HUES48 (cell line): ENCODE results near the gene LUC7L2.
A peak's percentile ranks its signal among the peaks of the same experiment; 100 is the strongest.
"Not testable (repeated sequence)": the region's sequence is repeated elsewhere in the genome, so short reads cannot be mapped to it uniquely, and the experiment has no call there.

Source experiments
- H3K27ac ChIP-seq: one replicate; pipeline ENCODE4 v1.7.0; 2013; ENCODE audit warnings: low read depth, low read length, inconsistent platforms
- H3K27me3 ChIP-seq: 2 replicates; pipeline ENCODE4 v1.6.1; 2013; ENCODE audit warnings: mild to moderate bottlenecking, low read length; ENCODE audit not compliant: control insufficient read depth, insufficient read depth
- H3K36me3 ChIP-seq: 2 replicates; pipeline ENCODE4 v1.6.1; 2013; ENCODE audit warnings: low read length; ENCODE audit not compliant: control insufficient read depth, insufficient read depth
- H3K4me1 ChIP-seq: 2 replicates; pipeline ENCODE4 v1.6.1; 2013; ENCODE audit warnings: mild to moderate bottlenecking, low read length; ENCODE audit not compliant: control insufficient read depth, insufficient read depth
- H3K4me3 ChIP-seq: 2 replicates; pipeline ENCODE4 v1.5.1; 2013; ENCODE audit warnings: mild to moderate bottlenecking, low read depth, low read length
- H3K9ac ChIP-seq: 2 replicates; pipeline ENCODE4 v1.6.1; 2013; ENCODE audit warnings: mild to moderate bottlenecking, low read depth, low read length, moderate library complexity
- H3K9me3 ChIP-seq: 2 replicates; pipeline ENCODE4 v1.6.1; 2013; ENCODE audit warnings: low read length; ENCODE audit not compliant: control insufficient read depth, insufficient read depth

The LUC7L2 gene

GRCh38 chr7:139426258-139427028, 66.7 kb downstream of the LUC7L2 start:
- no peak overlapping the region for H3K9ac ChIP-seq
- no peak overlapping the region for H3K27ac ChIP-seq
- no peaks in the 10 kb centered on the region for H3K9me3 ChIP-seq
- H3K27me3 ChIP-seq = no peaks in the 10 kb centered on the region
- H3K4me3 ChIP-seq = no peak overlapping the region
- H3K36me3 ChIP-seq = peaks cover 29% of the 10 kb centered on the region
- no peaks in the 10 kb centered on the region for H3K4me1 ChIP-seq

- Histone ChIP-seq H3K36me3 (peaks cover 23% of the 10 kb centered on the region), H3K4me1 (no peaks in the 10 kb centered on the region), H3K9me3 (no peaks in the 10 kb centered on the region), H3K9ac (no peak overlapping the region), H3K27ac (no peak overlapping the region), H3K27me3 (no peaks in the 10 kb centered on the region), H3K4me3 (no peak overlapping the region)
Observed at GRCh38 chr7:139427029-139427420, 67.3 kb downstream of the LUC7L2 start.

GRCh38 chr7:139427788-139428187, 68.1 kb downstream of the LUC7L2 start:
- Histone ChIP-seq H3K27ac (no peak overlapping the region), H3K9ac (no peak overlapping the region), H3K4me3 (no peak overlapping the region), H3K4me1 (no peaks in the 10 kb centered on the region), H3K36me3 (peaks cover 16% of the 10 kb centered on the region), H3K9me3 (no peaks in the 10 kb centered on the region), H3K27me3 (no peaks in the 10 kb centered on the region)

- not testable (repeated sequence) for H3K4me1 ChIP-seq, H3K9ac ChIP-seq, H3K27me3 ChIP-seq, H3K4me3 ChIP-seq, H3K9me3 ChIP-seq, H3K36me3 ChIP-seq
- H3K27ac ChIP-seq = peak overlapping the region; percentile 32
Observed at GRCh38 chr7:139429735-139430134, 70.0 kb downstream of the LUC7L2 start.

- peaks cover 5% of the 10 kb centered on the region for H3K4me1 ChIP-seq
- H3K36me3 ChIP-seq = no peaks in the 10 kb centered on the region
- no peak overlapping the region for H3K9ac ChIP-seq
- H3K4me3 ChIP-seq = no peak overlapping the region
- H3K9me3 ChIP-seq = no peaks in the 10 kb centered on the region
- H3K27ac ChIP-seq = no peak overlapping the region
- no peaks in the 10 kb centered on the region for H3K27me3 ChIP-seq
Observed at GRCh38 chr7:139430443-139430842, 70.7 kb downstream of the LUC7L2 start.

- no peaks in the 10 kb centered on the region for H3K9me3 ChIP-seq
- H3K36me3 ChIP-seq = no peaks in the 10 kb centered on the region
- no peaks in the 10 kb centered on the region for H3K27me3 ChIP-seq
- no peak overlapping the region for H3K9ac ChIP-seq
- H3K4me3 ChIP-seq = no peak overlapping the region
- H3K27ac ChIP-seq = no peak overlapping the region
- H3K4me1 ChIP-seq = peaks cover 5% of the 10 kb centered on the region
Observed at GRCh38 chr7:139431010-139431409, 71.3 kb downstream of the LUC7L2 start.

GRCh38 chr7:139431459-139431858, 71.8 kb downstream of the LUC7L2 start:
- Histone ChIP-seq H3K9ac (no peak overlapping the region), H3K27me3 (no peaks in the 10 kb centered on the region), H3K4me1 (peaks cover 5% of the 10 kb centered on the region), H3K4me3 (no peak overlapping the region), H3K9me3 (no peaks in the 10 kb centered on the region), H3K27ac (no peak overlapping the region), H3K36me3 (no peaks in the 10 kb centered on the region)

GRCh38 chr7:139436806-139437205, 77.1 kb downstream of the LUC7L2 start:
- no peak overlapping the region for H3K27ac ChIP-seq
- peaks cover 5% of the 10 kb centered on the region for H3K4me1 ChIP-seq
- no peaks in the 10 kb centered on the region for H3K9me3 ChIP-seq
- no peaks in the 10 kb centered on the region for H3K36me3 ChIP-seq
- no peak overlapping the region for H3K9ac ChIP-seq
- H3K27me3 ChIP-seq = no peaks in the 10 kb centered on the region
- no peak overlapping the region for H3K4me3 ChIP-seq

GRCh38 chr7:139439375-139439774, 79.7 kb downstream of the LUC7L2 start:
- H3K27me3 ChIP-seq = no peaks in the 10 kb centered on the region

GRCh38 chr7:139441961-139442360, 82.3 kb downstream of the LUC7L2 start:
- Histone ChIP-seq H3K9me3 (no peaks in the 10 kb centered on the region), H3K4me1 (no peaks in the 10 kb centered on the region), H3K27ac (no peak overlapping the region), H3K36me3 (no peaks in the 10 kb centered on the region), H3K4me3 (no peak overlapping the region), H3K27me3 (no peaks in the 10 kb centered on the region), H3K9ac (no peak overlapping the region)

More at GRCh38 chr7:139439375-139439774, 79.7 kb downstream of the LUC7L2 start:
- Histone ChIP-seq H3K9ac (no peak overlapping the region), H3K9me3 (no peaks in the 10 kb centered on the region), H3K4me1 (peaks cover under 1% of the 10 kb centered on the region), H3K27ac (no peak overlapping the region), H3K4me3 (no peak overlapping the region), H3K36me3 (no peaks in the 10 kb centered on the region)

GRCh38 chr7:139446051-139446890, 86.6 kb downstream of the LUC7L2 start:
- H3K27me3 ChIP-seq = no peaks in the 10 kb centered on the region
- H3K36me3 ChIP-seq = no peaks in the 10 kb centered on the region
- no peaks in the 10 kb centered on the region for H3K4me1 ChIP-seq
- no peaks in the 10 kb centered on the region for H3K9me3 ChIP-seq
- H3K9ac ChIP-seq = no peak overlapping the region
- H3K4me3 ChIP-seq = no peak overlapping the region
- H3K27ac ChIP-seq = no peak overlapping the region
